Measurements from ENCODE around the gene CEACAM1.

The CEACAM1 gene

GRCh38 chr19:42512743-42513304, 15.5 kb downstream of the CEACAM1 start:
- TF ChIP-seq, protein P1, sequence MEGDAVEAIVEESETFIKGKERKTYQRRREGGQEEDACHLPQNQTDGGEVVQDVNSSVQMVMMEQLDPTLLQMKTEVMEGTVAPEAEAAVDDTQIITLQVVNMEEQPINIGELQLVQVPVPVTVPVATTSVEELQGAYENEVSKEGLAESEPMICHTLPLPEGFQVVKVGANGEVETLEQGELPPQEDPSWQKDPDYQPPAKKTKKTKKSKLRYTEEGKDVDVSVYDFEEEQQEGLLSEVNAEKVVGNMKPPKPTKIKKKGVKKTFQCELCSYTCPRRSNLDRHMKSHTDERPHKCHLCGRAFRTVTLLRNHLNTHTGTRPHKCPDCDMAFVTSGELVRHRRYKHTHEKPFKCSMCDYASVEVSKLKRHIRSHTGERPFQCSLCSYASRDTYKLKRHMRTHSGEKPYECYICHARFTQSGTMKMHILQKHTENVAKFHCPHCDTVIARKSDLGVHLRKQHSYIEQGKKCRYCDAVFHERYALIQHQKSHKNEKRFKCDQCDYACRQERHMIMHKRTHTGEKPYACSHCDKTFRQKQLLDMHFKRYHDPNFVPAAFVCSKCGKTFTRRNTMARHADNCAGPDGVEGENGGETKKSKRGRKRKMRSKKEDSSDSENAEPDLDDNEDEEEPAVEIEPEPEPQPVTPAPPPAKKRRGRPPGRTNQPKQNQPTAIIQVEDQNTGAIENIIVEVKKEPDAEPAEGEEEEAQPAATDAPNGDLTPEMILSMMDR (IDR thresholded peaks at IDR 0.05), result no peak

DNA sequence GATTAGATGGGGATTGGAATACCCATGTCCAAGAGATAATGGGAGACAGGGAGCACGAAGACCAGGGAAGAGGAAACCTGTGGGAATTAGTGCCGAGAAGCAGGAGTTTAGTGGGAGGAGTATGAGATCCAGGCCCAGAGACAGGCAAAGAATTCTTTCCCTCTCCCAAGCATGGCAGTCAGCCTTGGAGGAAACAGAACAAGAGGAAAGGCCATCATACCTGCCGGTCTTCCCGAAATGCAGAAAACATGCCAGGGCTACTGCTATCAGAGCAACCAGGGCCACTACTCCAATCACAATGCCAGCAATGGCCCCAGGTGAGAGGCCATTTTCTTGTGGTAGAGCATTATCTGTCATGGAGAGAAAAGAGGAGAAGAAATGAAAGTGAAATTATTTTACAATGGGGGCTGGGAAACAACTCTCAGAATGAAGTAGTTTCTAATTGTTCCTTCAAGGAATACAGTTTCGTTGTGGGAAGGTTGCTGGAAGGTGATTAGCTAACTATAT, 16.1 kb downstream of the CEACAM1 start:
- TF ChIP-seq, protein P1 (IDR thresholded peaks at IDR 0.05), result no peak

- TF ChIP-seq, protein P1 (IDR thresholded peaks at IDR 0.05), result no peak
Measured at GRCh38 chr19:42511340-42511739, 16.9 kb downstream of the CEACAM1 start.

DNA sequence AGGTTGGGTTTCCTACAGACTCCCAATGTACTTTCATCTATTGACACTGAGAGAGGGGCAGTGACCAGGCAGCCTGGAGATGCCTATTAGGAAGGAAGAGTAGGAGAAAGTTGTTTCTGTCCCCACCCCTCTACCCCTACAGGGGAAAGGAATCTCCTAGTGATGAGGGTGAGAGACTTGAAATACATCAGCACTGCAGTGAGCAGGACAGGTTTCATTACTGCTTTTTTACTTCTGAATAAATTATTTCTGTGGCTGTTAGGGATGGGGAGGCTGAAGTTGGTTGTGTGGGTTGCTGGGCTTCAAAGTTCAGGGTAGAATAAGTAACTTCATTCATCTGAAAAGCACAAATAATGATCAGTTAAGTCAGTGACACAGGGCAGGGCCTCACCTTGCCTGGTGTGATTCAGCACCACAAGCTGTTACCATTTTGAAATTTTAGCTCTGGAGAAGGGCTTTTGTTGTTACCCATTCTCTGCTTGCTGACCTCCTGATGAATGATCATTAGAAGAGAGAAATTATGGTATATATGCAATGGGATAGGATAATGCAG, 19.3 kb downstream of the CEACAM1 start:
- TF ChIP-seq, protein P1 (IDR thresholded peaks at IDR 0.05), result no peak

- TF ChIP-seq, protein P1 (IDR thresholded peaks at IDR 0.05), result no peak
Measured at GRCh38 chr19:42505066-42505465, 23.2 kb downstream of the CEACAM1 start.

DNA sequence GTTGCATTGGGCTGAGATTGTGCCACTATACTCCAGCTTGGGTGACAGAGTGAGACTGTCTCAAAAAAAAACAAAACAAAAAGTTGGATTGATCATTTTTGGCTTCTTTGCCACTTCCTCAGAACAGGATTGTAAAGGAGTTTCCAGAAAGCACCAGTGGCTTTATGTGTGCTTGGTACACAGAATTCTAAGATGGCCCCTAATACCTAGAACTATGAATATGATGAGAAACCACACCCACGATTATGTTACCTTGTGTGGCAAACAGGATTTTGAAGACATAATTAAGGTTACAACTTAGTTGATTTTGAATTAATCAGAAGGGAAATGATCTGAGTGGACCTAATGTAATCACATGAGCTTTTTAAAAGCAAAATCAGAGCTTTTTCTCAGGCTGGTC, 26.5 kb downstream of the CEACAM1 start:
- TF ChIP-seq, protein P1 (IDR thresholded peaks at IDR 0.05), result no peak

DNA sequence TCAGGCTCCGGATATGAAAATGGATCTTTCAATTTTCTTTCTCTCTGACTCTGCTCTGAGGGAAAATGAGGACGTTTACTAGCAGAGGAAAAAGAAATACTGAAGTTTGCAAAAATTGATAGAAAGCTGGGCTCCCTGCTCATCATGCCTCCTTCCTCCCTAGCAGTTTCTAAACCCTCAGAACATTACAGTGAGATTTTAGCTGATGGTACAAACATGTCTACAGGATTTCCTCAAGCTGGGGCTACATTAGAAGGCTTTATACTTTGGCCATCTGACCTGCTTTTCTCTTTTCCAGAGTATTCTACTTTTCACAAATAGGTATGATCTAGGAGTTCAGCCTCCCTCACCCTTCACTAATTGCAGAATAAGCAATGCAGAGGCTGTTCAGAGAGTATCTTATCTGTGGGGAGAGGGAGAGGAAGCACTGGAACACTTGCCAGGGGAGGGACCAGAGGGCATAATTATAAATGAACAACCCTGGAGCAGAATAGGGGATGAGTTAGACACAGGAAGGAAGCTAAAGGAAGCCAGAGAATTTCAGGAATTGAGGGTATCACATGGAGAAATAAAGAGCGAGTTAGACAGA, 30.0 kb downstream of the CEACAM1 start:
- TF ChIP-seq, protein P1 (IDR thresholded peaks at IDR 0.05), result no peak
